Activated CD4-positive, alpha-beta memory T cell treated with anti-CD3 and anti-CD28 coated beads, Interleukin-2, amount 10 ng/mL, durations not matched to agents 7 days and 5 days (primary cell): Measurements from ENCODE around the gene PLD1. TPM values are rescaled to one million over a fixed set of nuclear protein-coding genes. Genes with fewer than 3 reads are reported as not detected.
"Not testable (repeated sequence)": the region's sequence is repeated elsewhere in the genome, so short reads cannot be mapped to it uniquely, and the experiment has no call there.

Experiments
- CTCF ChIA-PET: fragments of 350-600 bp; sonication (Branson Sonifier 250); formaldehyde crosslinking; loops from one replicate; lab custom pipeline; 2021; ENCODE audit warnings: antibody characterized with exemption, inconsistent platforms; lab: Charles Lee
- POLR2A ChIA-PET: fragments of 350-600 bp; sonication (Branson Sonifier 250); formaldehyde crosslinking; loops from one replicate; lab custom pipeline; 2021; ENCODE audit warnings: antibody characterized with exemption; lab: Charles Lee
- DNase-seq: peaks from one replicate; pipeline ENCODE4 v3.0.0-alpha.2; 2020
- H3K27ac Mint-ChIP-seq: one replicate; pipeline ENCODE4 v1.8.0; 2021; ENCODE audit warnings: mild to moderate bottlenecking, mixed read lengths
- H3K27me3 Mint-ChIP-seq: one replicate; pipeline ENCODE4 v1.8.0; 2021; ENCODE audit warnings: mixed read lengths
- H3K36me3 Mint-ChIP-seq: one replicate; pipeline ENCODE4 v1.8.0; 2021; ENCODE audit warnings: low read depth, mixed read lengths
- H3K4me1 Mint-ChIP-seq: one replicate; pipeline ENCODE4 v1.8.0; 2021; ENCODE audit warnings: mixed read lengths
- H3K4me3 Mint-ChIP-seq: one replicate; pipeline ENCODE4 v1.8.0; 2021; ENCODE audit warnings: mild to moderate bottlenecking, mixed read lengths
- H3K9me3 Mint-ChIP-seq: one replicate; pipeline ENCODE4 v1.8.0; 2021; ENCODE audit warnings: mixed read lengths
- total RNA-seq, 2 experiments: library from RNA; stranded (reverse); gene quantifications; one replicate each; pipeline ENCODE4 v1.2.3, GENCODE V29; 2021

The PLD1 gene, protein sequence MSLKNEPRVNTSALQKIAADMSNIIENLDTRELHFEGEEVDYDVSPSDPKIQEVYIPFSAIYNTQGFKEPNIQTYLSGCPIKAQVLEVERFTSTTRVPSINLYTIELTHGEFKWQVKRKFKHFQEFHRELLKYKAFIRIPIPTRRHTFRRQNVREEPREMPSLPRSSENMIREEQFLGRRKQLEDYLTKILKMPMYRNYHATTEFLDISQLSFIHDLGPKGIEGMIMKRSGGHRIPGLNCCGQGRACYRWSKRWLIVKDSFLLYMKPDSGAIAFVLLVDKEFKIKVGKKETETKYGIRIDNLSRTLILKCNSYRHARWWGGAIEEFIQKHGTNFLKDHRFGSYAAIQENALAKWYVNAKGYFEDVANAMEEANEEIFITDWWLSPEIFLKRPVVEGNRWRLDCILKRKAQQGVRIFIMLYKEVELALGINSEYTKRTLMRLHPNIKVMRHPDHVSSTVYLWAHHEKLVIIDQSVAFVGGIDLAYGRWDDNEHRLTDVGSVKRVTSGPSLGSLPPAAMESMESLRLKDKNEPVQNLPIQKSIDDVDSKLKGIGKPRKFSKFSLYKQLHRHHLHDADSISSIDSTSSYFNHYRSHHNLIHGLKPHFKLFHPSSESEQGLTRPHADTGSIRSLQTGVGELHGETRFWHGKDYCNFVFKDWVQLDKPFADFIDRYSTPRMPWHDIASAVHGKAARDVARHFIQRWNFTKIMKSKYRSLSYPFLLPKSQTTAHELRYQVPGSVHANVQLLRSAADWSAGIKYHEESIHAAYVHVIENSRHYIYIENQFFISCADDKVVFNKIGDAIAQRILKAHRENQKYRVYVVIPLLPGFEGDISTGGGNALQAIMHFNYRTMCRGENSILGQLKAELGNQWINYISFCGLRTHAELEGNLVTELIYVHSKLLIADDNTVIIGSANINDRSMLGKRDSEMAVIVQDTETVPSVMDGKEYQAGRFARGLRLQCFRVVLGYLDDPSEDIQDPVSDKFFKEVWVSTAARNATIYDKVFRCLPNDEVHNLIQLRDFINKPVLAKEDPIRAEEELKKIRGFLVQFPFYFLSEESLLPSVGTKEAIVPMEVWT
- total RNA-seq = 1 to 10 TPM; 3.1 to 4.1 TPM

DNA sequence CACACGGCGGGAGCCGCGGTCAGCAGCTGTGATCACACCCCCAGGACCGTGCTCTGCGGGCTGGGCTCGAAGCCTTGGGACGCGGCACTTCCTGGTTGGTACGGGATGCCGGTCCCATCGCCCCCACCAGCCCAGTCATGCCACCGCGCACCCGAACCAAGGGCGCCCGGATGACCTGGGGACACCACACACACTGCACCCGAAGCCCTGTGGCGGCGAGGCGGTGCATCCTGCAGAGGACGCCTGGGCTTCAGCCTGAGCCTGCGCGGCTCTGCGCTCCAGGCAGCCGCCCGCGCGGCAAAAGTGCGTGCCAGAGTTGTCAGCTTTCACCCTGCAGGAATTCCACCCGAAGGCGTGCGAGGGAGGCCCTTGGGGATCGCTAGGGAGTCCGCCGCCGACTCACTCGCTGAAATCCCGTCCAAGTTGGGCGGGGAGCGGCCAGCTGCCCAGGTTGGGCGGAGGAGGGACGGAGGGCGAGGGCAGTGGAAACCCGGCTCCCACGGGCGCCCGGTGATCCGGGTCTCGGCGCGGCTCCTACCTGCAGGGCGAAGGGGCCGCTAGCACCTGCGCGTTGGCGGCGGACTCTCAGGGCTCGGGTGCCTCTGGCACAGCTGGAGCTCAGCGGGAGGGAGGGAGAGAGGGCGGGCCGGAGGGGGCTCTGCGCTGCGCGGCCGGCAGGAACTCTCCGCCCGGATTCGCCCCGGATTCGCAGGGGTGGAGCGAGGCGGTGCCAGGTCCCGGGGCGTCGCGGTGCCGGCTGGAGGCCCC is at the start of gene PLD1:
PLD1 (minus strand) TSS at position 623 of the 768 bp plus-strand sequence. CDS start 72,432 bp downstream, outside the sequence.
- Mint-ChIP-seq H3K27me3 (peaks cover 33% of the 10 kb centered on the region), H3K4me3 (peak within 1 kb of the TSS; percentile 79), H3K27ac (peak within 1 kb of the TSS; percentile 49), H3K9me3 (no peaks in the 10 kb centered on the region), H3K4me1 (peaks cover 45% of the 10 kb centered on the region), H3K36me3 (no peaks in the 10 kb centered on the region)
- POLR2A ChIA-PET = interaction anchor here (1.9 kb wide), 1 partner anchor 19 kb away, joined by 4 read pairs; no protein-coding TSS in a partner anchor
- DNase-seq = peak; percentile 72
- CTCF ChIA-PET = interaction anchor here (1.0 to 3.2 kb wide), 2 partner anchors 19 to 24 kb away, joined by 4 to 14 read pairs; no protein-coding TSS in a partner anchor

DNA sequence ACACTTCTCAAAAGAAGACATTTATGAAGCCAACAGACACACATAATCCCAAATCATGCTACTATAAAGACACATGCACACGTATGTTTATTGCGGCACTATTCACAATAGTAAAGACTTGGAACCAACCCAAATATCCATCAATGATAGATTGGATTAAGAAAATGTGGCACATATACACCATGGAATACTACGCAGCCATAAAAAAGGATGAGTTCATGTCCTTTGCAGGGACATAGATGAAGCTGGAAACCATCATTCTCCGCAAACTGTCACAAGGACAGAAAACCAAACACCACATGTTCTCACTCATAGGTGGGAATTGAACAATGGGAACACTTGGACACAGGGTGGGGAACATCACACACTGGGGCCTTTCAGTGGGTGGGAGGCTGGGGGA is 48.5 kb upstream of the PLD1 start:
- H3K27me3 Mint-ChIP-seq, H3K27ac Mint-ChIP-seq, H3K9me3 Mint-ChIP-seq, H3K4me1 Mint-ChIP-seq, H3K4me3 Mint-ChIP-seq, DNase-seq, CTCF ChIA-PET, POLR2A ChIA-PET, H3K36me3 Mint-ChIP-seq: not testable (repeated sequence)

DNA sequence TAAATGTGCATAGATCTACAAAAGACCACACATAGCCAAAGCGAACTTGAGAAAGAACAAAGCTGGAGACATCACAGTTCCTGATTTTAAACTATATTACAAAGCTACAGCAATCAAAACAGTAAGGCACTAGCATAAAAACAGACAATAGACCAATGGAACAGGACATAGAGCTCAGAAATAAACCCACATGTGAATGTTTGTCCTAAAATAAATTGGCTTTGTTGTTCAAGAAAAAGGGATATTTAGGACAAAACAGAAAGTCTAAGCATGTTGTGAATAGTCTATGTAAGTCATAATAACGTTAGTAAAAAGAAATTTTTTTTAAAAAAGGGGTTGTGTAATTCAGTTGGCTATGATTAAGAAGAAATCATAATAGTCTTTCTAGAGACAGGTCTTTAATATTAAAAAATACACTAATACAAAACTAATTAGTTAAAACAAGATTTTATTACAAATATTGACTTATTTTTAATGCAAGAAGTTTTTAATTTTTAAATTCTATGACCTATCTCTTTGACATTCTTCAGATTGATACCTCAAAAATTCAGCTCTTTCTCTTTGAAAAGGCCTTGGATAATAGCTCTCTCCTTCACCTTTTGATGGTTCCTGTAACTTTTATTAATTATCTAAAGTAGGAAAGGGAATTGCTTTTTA is 44.5 kb upstream of the PLD1 start:
- DNase-seq = no peak
- peaks cover 13% of the 10 kb centered on the region for H3K27me3 Mint-ChIP-seq
- no peak overlapping the region for H3K4me3 Mint-ChIP-seq
- H3K4me1 Mint-ChIP-seq = no peaks in the 10 kb centered on the region
- no peak overlapping the region for H3K27ac Mint-ChIP-seq
- peaks cover 2% of the 10 kb centered on the region for H3K36me3 Mint-ChIP-seq
- peaks cover 10% of the 10 kb centered on the region for H3K9me3 Mint-ChIP-seq
- CTCF ChIA-PET = no interaction called here
- POLR2A ChIA-PET = no interaction called here

DNA sequence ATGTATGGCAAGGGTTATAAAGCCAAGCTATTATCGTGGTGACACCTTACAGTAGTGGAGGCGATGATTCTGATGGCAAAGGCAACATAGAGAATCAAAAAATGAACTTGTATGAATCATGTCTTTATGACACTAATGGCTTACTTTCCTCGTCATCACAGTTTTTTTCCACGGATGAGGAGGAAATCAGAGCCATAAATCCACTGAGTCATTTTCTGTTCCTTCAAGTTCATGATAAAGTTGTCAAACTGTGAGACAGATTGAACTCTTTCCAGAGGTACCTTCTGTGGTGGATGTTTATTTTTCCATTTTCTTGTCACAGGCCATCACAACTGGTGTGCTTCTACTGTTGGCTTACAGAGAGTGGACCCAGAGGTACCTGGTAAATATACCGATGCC is 41.4 kb upstream of the PLD1 start:
- no peak for DNase-seq
- peaks cover 13% of the 10 kb centered on the region for H3K27me3 Mint-ChIP-seq
- no peak overlapping the region for H3K4me3 Mint-ChIP-seq
- peaks cover 10% of the 10 kb centered on the region for H3K9me3 Mint-ChIP-seq
- peaks cover 2% of the 10 kb centered on the region for H3K36me3 Mint-ChIP-seq
- CTCF ChIA-PET = no interaction called here
- no peak overlapping the region for H3K27ac Mint-ChIP-seq
- H3K4me1 Mint-ChIP-seq = peaks cover 5% of the 10 kb centered on the region
- POLR2A ChIA-PET = no interaction called here

DNA sequence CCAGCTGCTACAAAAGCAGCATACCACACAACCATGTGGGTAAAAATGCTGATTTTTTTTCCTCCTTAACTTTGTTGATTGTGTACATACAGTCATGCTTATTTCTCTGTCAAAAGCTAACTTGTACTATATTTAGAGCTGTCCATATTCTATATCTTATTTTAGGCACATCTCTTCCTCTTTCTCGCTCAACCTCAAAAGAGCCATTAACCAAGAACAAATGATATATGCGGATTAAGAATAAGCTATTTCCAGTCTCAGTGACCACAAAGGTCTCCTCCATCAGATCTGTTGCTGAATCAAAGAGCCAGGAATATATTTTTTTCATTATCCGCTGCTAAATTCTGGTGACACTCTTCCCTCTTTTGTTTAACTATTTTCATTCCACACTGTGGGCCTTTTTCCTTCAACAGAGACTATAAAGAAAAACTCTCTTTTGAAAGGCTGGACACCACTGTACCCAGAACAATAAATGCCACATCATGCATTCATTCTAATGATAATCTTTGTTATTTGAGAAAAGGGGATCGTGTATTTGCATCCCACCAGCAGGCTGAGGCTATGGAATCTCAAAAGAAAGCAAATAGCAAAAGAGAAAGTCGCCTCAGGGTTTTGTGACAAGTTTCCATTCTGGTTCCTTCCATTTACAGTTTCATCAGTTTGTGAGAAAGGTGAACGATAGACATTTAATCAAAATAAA is 40.8 kb upstream of the PLD1 start:
- Mint-ChIP-seq H3K4me1 (peaks cover 9% of the 10 kb centered on the region), H3K27me3 (peaks cover 11% of the 10 kb centered on the region), H3K9me3 (peaks cover 10% of the 10 kb centered on the region), H3K36me3 (peaks cover 2% of the 10 kb centered on the region), H3K27ac (no peak overlapping the region), H3K4me3 (no peak overlapping the region)
- DNase-seq = no peak
- ChIA-PET CTCF (no interaction called here), POLR2A (no interaction called here)

DNA sequence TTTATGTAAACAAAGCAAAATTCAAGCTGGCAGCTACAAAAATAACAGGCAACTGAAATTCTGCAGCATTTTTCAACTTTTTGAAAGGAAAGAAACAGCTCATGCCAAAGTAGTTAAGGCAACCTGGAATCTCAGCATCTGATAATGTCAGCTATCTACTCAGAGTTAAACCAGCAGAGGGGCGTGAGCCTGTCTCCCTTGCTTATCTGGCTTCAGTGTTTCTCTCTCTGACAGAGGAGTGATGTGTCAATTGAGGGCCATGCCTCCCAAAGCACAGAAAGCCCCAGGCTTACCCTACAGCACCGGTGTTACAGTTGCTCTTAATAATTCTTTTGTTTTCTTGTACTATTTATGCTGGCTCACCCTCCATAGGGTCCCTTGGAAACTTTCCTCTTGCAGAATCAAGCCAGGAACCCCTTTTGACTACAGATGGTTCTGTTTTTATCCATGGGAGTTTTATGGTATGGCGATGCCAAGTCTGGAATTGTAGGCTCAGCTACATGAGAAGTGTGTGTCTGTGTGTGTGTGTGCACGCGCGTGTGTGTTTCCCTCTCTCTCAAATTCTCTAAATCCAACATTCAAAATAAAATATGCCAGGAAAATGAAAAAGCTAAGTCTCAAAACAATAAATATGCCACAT is 40.2 kb upstream of the PLD1 start:
- POLR2A ChIA-PET = interaction anchor here (0.8 kb wide), 1 partner anchor 28 kb away, joined by 3 read pairs; no protein-coding TSS in a partner anchor
- DNase-seq = no peak
- no peak overlapping the region for H3K4me3 Mint-ChIP-seq
- CTCF ChIA-PET = no interaction called here
- H3K27ac Mint-ChIP-seq = no peak overlapping the region
- peaks cover 2% of the 10 kb centered on the region for H3K36me3 Mint-ChIP-seq
- H3K9me3 Mint-ChIP-seq = peaks cover 10% of the 10 kb centered on the region
- H3K27me3 Mint-ChIP-seq = peaks cover 11% of the 10 kb centered on the region
- peaks cover 13% of the 10 kb centered on the region for H3K4me1 Mint-ChIP-seq

DNA sequence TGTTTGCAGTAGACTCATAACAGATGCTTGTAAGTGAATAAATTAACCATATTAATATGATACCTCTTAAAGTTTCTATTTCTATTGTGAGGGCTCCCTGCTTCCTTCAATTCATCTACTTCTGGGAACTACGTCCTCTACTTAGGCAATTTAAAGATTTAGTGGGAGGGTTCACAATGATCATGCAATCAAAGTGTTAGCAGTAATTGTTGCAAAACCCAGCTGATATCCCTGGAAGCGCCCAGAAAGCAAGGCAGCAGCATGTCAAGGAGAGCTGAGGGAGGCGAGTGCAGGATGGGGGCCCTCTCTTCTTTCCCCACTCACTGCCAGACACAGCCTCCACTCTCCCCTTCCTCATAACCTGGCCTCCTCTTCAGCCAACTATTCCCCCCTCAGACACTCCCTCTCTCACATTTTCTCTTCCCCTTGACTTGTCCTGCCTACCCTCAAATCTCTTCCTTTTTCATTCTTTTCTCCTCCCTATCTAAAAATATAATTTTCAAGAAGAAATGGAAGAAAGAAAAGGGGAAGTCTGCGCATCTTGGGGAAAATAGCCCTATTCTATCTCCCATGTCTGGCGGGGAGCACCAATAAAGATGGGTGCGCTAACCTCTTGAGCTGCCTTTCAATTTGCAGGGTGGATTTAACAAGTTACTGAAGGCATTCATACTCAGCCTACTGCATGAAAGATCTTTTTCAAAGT is 39.5 kb upstream of the PLD1 start:
- POLR2A ChIA-PET = interaction anchor here (0.8 kb wide), 1 partner anchor 28 kb away, joined by 3 read pairs; no protein-coding TSS in a partner anchor
- H3K4me3 Mint-ChIP-seq = no peak overlapping the region
- peaks cover 2% of the 10 kb centered on the region for H3K36me3 Mint-ChIP-seq
- DNase-seq = no peak
- H3K27me3 Mint-ChIP-seq = peaks cover 11% of the 10 kb centered on the region
- H3K9me3 Mint-ChIP-seq = peaks cover 10% of the 10 kb centered on the region
- CTCF ChIA-PET = no interaction called here
- H3K4me1 Mint-ChIP-seq = peaks cover 13% of the 10 kb centered on the region
- no peak overlapping the region for H3K27ac Mint-ChIP-seq

DNA sequence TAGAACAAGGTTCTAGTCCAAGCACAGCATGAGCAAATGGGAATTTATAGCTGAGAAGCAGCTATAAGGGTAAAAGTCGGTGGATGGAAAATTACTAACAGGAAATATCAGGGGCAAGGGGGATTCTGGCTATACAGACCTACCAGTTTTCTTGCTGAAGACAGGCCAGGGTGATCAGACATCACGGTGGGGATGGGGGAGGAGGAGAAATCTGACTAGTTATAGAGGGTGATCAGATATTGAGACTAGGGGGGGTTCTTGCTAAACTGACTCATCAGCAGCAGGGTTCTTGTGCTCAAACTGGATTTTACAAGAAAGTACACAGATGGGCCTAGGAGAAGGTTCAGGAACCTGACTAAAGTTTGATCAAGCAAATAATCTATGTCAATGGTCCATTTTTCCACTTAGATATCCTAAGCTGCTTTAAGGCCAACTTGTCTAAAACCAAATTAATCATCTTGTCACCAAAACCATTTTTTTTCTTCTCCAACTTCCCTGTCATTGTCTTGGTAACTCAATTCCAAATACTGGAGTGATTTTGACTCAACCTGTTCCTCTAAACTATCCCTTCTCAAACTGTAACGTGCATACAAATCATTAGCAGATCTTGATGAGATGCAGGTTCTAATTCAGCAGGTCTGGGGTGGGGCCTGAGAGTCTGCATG is 37.4 kb upstream of the PLD1 start:
- Mint-ChIP-seq H3K9me3 (no peaks in the 10 kb centered on the region), H3K4me1 (peaks cover 13% of the 10 kb centered on the region), H3K36me3 (no peaks in the 10 kb centered on the region), H3K4me3 (no peak overlapping the region), H3K27me3 (peaks cover 8% of the 10 kb centered on the region), H3K27ac (no peak overlapping the region)
- CTCF ChIA-PET = no interaction called here
- POLR2A ChIA-PET = no interaction called here
- no peak for DNase-seq

DNA sequence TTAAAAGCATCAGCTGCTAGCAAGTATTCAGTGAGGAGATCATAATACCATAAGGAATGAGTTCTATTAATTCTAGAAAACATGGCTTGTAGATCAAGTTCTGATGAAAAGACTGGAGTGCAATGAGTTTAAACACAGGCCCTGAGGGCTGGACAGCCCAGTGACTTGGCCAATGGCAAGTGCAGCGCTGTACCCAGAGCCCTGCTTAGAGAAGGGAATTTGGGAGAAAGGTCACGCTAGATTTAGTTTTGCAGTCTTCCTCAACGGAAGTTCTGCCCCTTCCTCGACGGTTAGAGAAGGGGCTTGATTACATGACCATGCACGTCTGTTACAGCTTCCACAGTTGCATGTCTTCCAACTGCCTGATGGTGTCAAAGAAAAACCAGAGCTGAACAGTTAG is 36.9 kb upstream of the PLD1 start:
- POLR2A ChIA-PET = no interaction called here
- Mint-ChIP-seq H3K4me1 (peaks cover 13% of the 10 kb centered on the region), H3K4me3 (no peak overlapping the region), H3K9me3 (no peaks in the 10 kb centered on the region), H3K36me3 (no peaks in the 10 kb centered on the region), H3K27me3 (peaks cover 8% of the 10 kb centered on the region), H3K27ac (no peak overlapping the region)
- CTCF ChIA-PET = no interaction called here
- no peak for DNase-seq

DNA sequence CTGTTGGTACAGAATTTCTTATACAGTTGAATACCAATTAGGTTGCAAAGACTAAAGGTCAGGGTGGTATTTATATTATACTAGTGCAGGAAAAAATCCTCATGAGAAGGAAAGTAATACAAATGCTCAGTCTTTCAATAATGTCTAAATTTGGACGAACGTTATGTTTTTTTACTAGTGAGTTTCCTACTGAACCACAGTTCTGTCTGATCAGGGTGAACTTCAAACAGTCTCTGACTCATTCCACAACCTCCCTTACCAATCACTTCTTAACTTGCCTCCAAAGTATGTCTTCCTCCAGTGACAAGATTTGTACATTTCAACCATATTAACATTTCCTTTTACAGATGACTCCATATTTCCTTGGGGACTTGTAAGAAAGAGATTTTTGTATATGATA is 36.3 kb upstream of the PLD1 start:
- CTCF ChIA-PET = no interaction called here
- H3K9me3 Mint-ChIP-seq = no peaks in the 10 kb centered on the region
- no peak overlapping the region for H3K27ac Mint-ChIP-seq
- POLR2A ChIA-PET = no interaction called here
- no peak for DNase-seq
- peaks cover 13% of the 10 kb centered on the region for H3K4me1 Mint-ChIP-seq
- no peaks in the 10 kb centered on the region for H3K36me3 Mint-ChIP-seq
- peaks cover 9% of the 10 kb centered on the region for H3K27me3 Mint-ChIP-seq
- H3K4me3 Mint-ChIP-seq = no peak overlapping the region
